ENCODE results near the gene PLEKHN1. TPM values are rescaled to one million over a fixed set of nuclear protein-coding genes. Genes with fewer than 3 reads are reported as not detected.

PLEKHN1 gene
- polyA plus RNA-seq, 1 of the 3 experiments (the other 2 are of a cell fraction) = not detected

- ChIA-PET POLR2A (no interaction called here), CTCF (interaction anchor here (1.1 to 6.0 kb wide), 6 partner anchors 11 to 270 kb away, joined by 3 to 52 read pairs (median 6); no protein-coding TSS in a partner anchor)
- Histone ChIP-seq H3K4me1 (ENCODE audit: control insufficient read depth in 1 of 2, insufficient read depth in 2 of 2, low read depth in 1 of 2, low read length in 1 of 2) (peaks cover 0 to 10% of the 10 kb centered on the region in 2 experiments; a peak in 1 of 4 replicates), H3K9me3 (no peaks in the 10 kb centered on the region), H2AFZ (ENCODE audit: low read depth) (no peak overlapping the region), H3K27ac (ENCODE audit: low read depth in 2 of 2, low read length in 1 of 2) (no peak overlapping the region), H3F3A (replicated peaks; ENCODE audit: insufficient read depth) (no peaks in the 10 kb centered on the region), H3K36me3 (replicated peaks in 1 of 2; ENCODE audit: control insufficient read depth in 1 of 2, insufficient read depth in 2 of 2, low read length in 1 of 2) (peaks cover 0 to 6% of the 10 kb centered on the region in 2 experiments), H3K4me2 (no peak overlapping the region), H3K79me2 (ENCODE audit: insufficient read depth) (no peaks in the 10 kb centered on the region), H3K27me3 (ENCODE audit: insufficient read depth) (no peaks in the 10 kb centered on the region), H3K9ac (no peak overlapping the region), H3K9me2 (no peaks in the 10 kb centered on the region), H4K20me1 (ENCODE audit: insufficient read depth) (peaks cover 4% of the 10 kb centered on the region; the same call in 1 of the 2 replicates), H3K4me3 (ENCODE audit: low read depth in 2 of 2, low read length in 1 of 2) (no peak overlapping the region)
- DNase-seq = no peak
- 96% methylated on average over 8 of the region's 10 CpGs for WGBS (ENCODE audit: low lambda C conversion rate)
- TF ChIP-seq YY1 (IDR thresholded peaks at IDR 0.05; ENCODE audit: low read depth) = no peak
- TF ChIP-seq USF1 (IDR thresholded peaks at IDR 0.05; ENCODE audit: borderline replicate concordance, low read depth) = no peak
- no peak for TF ChIP-seq FOXJ3 (CRISPR knock-in tag; IDR thresholded peaks at IDR 0.05)
- no peak for TF ChIP-seq MXI1 (IDR thresholded peaks at IDR 0.05; ENCODE audit: low read depth, low read length)
- TF ChIP-seq ZBTB33 (IDR thresholded peaks at IDR 0.05; ENCODE audit: borderline replicate concordance, low read depth) = no peak
- no peak for TF ChIP-seq NRF1 (IDR thresholded peaks at IDR 0.05; ENCODE audit: low read depth, low read length)
- no peak for TF ChIP-seq REST (IDR thresholded peaks at IDR 0.05; ENCODE audit: low read depth, low read length)
- TF ChIP-seq TAF1 (IDR thresholded peaks at IDR 0.05; ENCODE audit: borderline replicate concordance, low read depth, low read length) = no peak
- no peak for TF ChIP-seq RCOR1 (IDR thresholded peaks at IDR 0.05; ENCODE audit: low read length)
Measured at GRCh38 chr1:1021920-1022259, 55.6 kb downstream of the PLEKHN1 start.

Data from SK-N-SH (cell line).